DOHH2 (cell line): ENCODE results near the gene ONECUT1.

ENCODE experiments used
- CTCF ChIP-seq: fragments of 200-600 bp; sonication (generic); IDR thresholded peaks from one replicate; pipeline ENCODE4 v1.5.1; 2014; ENCODE audit warnings: antibody characterized with exemption, mild to moderate bottlenecking, low read depth, low read length; ENCODE audit not compliant: poor library complexity, severe bottlenecking
- EZH2phosphoT487 ChIP-seq: fragments of 200-600 bp; sonication (generic); IDR thresholded peaks from 2 replicates; pipeline ENCODE4 v1.6.1; 2017; ENCODE audit warnings: borderline replicate concordance, mild to moderate bottlenecking, antibody characterized with exemption, low read length, moderate library complexity, mixed read lengths

GRCh38 chr15:52795464-52796227 is 5.5 kb upstream of the ONECUT1 start:
- TF ChIP-seq CTCF = no peak
- no peak for TF ChIP-seq EZH2phosphoT487
